ENCODE measurements around the gene FAM13C.
"Not testable (repeated sequence)": the region's sequence is repeated elsewhere in the genome, so short reads cannot be mapped to it uniquely, and the experiment has no call there.

The FAM13C gene

GRCh38 chr10:59227136-59227673 is 135.1 kb downstream of the FAM13C start:
- no peak for TF ChIP-seq CTCF (IDR thresholded peaks at IDR 0.05; ENCODE audit: unreplicated experiment in 3 of 3)
- H3K9me3 Mint-ChIP-seq: no peaks in the 10 kb centered on the region
- H3K36me3 Mint-ChIP-seq (ENCODE audit: low read depth): peaks cover 3% of the 10 kb centered on the region
- H3K4me1 Mint-ChIP-seq: no peaks in the 10 kb centered on the region
- H3K4me3 Mint-ChIP-seq: no peak overlapping the region
- H3K27ac Mint-ChIP-seq: no peak overlapping the region
- no peaks in the 10 kb centered on the region for H3K27me3 Mint-ChIP-seq (ENCODE audit: low read depth)

DNA sequence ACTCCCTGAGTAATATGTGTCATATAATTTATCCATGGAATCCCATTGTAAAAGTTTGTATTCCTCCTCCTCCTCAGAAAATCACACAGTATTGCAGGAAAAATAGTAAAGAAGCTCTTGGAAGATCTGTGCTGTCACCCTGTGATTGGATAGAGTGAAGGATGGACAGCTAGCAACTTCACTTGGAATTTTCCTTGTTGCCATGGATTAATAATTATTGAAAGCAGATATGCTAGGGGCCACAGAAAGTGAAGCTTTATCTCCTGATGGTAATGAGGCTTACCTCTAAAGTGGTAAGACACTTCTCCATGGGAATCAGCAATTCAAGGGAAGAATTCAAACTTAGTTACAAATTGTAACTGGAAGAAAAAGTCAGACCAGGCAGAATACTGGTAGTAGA is 137.1 kb downstream of the FAM13C start:
- Mint-ChIP-seq H3K27ac (no peak overlapping the region), H3K9me3 (no peaks in the 10 kb centered on the region), H3K4me3 (no peak overlapping the region), H3K27me3 (ENCODE audit: low read depth) (no peaks in the 10 kb centered on the region), H3K4me1 (no peaks in the 10 kb centered on the region), H3K36me3 (ENCODE audit: low read depth) (peaks cover 3% of the 10 kb centered on the region)
- no peak for TF ChIP-seq CTCF (IDR thresholded peaks at IDR 0.05; ENCODE audit: unreplicated experiment in 3 of 3)

DNA sequence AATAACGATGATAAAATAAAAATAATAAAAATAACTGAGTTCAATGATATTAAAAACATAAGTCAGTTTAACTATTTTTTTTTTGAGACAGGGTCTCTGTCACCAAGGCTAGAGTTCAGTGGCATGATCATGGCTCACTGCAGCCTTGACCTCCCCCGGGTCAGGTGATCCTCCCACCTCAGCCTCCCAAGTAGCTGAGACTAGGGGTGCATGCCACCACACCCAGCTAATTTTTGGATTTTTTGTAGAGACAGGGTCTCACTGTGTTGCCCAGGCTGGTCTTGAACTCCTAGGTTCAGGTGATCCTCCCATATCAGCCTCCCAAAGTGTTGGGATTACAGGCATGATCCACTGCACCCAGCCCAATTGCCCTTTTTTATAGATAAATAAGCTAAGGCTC is 138.8 kb downstream of the FAM13C start:
- H3K4me3 Mint-ChIP-seq; H3K27ac Mint-ChIP-seq; H3K27me3 Mint-ChIP-seq (ENCODE audit: low read depth); H3K4me1 Mint-ChIP-seq; H3K36me3 Mint-ChIP-seq (ENCODE audit: low read depth); H3K9me3 Mint-ChIP-seq: not testable (repeated sequence)

DNA sequence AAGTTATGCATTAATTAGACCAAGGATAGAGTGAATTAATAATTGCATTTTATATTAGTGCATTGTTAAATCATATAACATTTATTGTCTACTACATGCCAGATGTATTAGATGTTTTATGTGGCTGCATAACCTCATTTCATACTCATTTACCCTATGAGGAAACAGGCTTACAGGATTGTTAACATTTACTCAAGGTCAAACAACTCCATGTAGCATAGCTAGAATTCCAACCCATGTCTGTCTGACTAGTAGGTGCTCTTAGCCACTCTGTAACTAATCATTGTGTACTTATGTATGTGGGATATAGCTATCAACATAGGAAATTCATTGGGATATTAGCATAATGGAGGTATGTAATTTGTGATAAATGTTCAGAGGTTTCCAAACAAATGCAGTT is 139.6 kb downstream of the FAM13C start:
- Mint-ChIP-seq H3K9me3 (no peaks in the 10 kb centered on the region), H3K4me3 (no peak overlapping the region), H3K27me3 (ENCODE audit: low read depth) (no peaks in the 10 kb centered on the region), H3K27ac (no peak overlapping the region), H3K4me1 (no peaks in the 10 kb centered on the region), H3K36me3 (ENCODE audit: low read depth) (peaks cover 3% of the 10 kb centered on the region)
- no peak for TF ChIP-seq CTCF (IDR thresholded peaks at IDR 0.05; ENCODE audit: unreplicated experiment in 3 of 3)

- Mint-ChIP-seq H3K4me1 (no peaks in the 10 kb centered on the region), H3K9me3 (no peaks in the 10 kb centered on the region), H3K4me3 (no peak overlapping the region), H3K36me3 (ENCODE audit: low read depth) (no peaks in the 10 kb centered on the region), H3K27me3 (ENCODE audit: low read depth) (no peaks in the 10 kb centered on the region), H3K27ac (no peak overlapping the region)
- TF ChIP-seq CTCF (IDR thresholded peaks at IDR 0.05; ENCODE audit: unreplicated experiment in 3 of 3): no peak
Measured at GRCh38 chr10:59216178-59216869, 146.0 kb downstream of the FAM13C start.

DNA sequence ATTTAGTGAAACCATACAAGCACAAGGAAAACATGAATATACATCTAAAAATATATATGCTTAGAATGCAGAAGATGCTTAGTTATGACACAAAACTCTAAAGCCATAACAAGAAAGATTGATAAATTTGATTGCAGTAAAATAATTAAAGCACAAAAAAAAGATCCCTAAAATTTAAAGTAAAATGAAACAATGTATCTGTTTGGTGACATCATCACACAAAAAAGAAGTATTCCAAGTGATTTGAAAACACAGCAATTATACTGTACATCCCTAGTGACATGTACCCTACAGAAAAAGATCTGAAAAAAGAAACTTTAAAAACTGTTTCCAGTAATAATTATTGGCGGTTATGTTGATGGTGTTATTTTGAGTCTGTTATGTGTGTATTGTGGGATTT is 148.2 kb downstream of the FAM13C start:
- Mint-ChIP-seq H3K27me3 (ENCODE audit: low read depth) (no peaks in the 10 kb centered on the region), H3K9me3 (no peaks in the 10 kb centered on the region), H3K27ac (no peak overlapping the region), H3K4me1 (no peaks in the 10 kb centered on the region), H3K36me3 (ENCODE audit: low read depth) (peaks cover 6% of the 10 kb centered on the region), H3K4me3 (no peak overlapping the region)
- no peak for TF ChIP-seq CTCF (IDR thresholded peaks at IDR 0.05; ENCODE audit: unreplicated experiment in 3 of 3)
